K562 (cell line): ENCODE measurements around the gene DCLK1. TPM values are rescaled to one million over a fixed set of nuclear protein-coding genes. Genes with fewer than 3 reads are reported as not detected.

Experiments
- ATAC-seq: fragments of 200-7000 bp; cut with Tn5 transposase; 3 replicates; pipeline ENCODE4 v1.9.1; 2020; ENCODE audit warnings: moderate library complexity
- BruUV-seq: library from RNA; stranded (reverse); fragments of 400-500 nt; replicated peaks from 2 replicates; lab custom pipeline; 2021; lab: Mats Ljungman, UMichigan
- CTCF ChIA-PET: fragments of 300-600 bp; formaldehyde crosslinking; extraction: SDS; loops from one replicate; lab custom pipeline; 2021; ENCODE audit warnings: low intra/inter-chr PET ratio; lab: Yijun Ruan, JAX
- POLR2A ChIA-PET: fragments of 300-600, 350-650 bp; sonication (Branson Sonifier 250); formaldehyde crosslinking; extraction: SDS; loops from one replicate; lab custom pipeline; 2021; ENCODE audit warnings: antibody characterized with exemption, inconsistent platforms; lab: Yijun Ruan, JAX
- DNase-seq, 4 experiments: peaks; one replicate each; pipeline versions ENCODE4 v3.0.0 to v3.0.0-alpha.2; 2011 to 2018; ENCODE audit warnings: low spot score in 3 of 4, mixed read lengths in 3 of 4; ENCODE audit errors: extremely low read depth in 1 of 4
- FAIRE-seq: peaks from 2 replicates; lab custom pipeline; 2011; peaks lifted over from hg19 to GRCh38; lab: Jason Lieb, UNC
- H2AFZ ChIP-seq: 2 replicates; pipeline ENCODE4 v1.6.0; 2011; ENCODE audit warnings: low read depth, low read length, control low read depth, inconsistent platforms
- H3K27ac ChIP-seq: fragments of 200-600 bp; 3 replicates; pipeline ENCODE4 v1.8.0; 2011; ENCODE audit warnings: low read depth, mild to moderate bottlenecking, control low read depth, inconsistent platforms, low read length, moderate library complexity, mixed read lengths; ENCODE audit errors: extremely low read depth
- H3K27me3 ChIP-seq, 2 experiments: fragments of 300-600 bp in 1 of 2; 2 replicates in 1 of 2; 3 replicates in 1 of 2; pipeline versions ENCODE4 v1.6.0 to v1.8.0; 2011; ENCODE audit warnings: inconsistent platforms in 2 of 2, low read length in 2 of 2, mild to moderate bottlenecking in 1 of 2, mixed read lengths in 1 of 2, moderate library complexity in 1 of 2; ENCODE audit not compliant: control insufficient read depth in 2 of 2, insufficient read depth in 2 of 2
- H3K36me3 ChIP-seq: fragments of 300-600 bp; 3 replicates; pipeline ENCODE4 v1.8.0; 2011; ENCODE audit warnings: mild to moderate bottlenecking, low read length, inconsistent platforms; ENCODE audit not compliant: control insufficient read depth, insufficient read depth
- H3K4me1 ChIP-seq, 2 experiments: fragments of 200-600 bp in 1 of 2; replicated peaks in 1 of 2; 2 replicates in 1 of 2; 3 replicates in 1 of 2; pipeline versions ENCODE4 v1.5.1 to v1.8.0; 2011; ENCODE audit warnings: inconsistent platforms in 2 of 2, low read length in 2 of 2, mild to moderate bottlenecking in 1 of 2, mixed read lengths in 1 of 2, moderate library complexity in 1 of 2; ENCODE audit not compliant: control insufficient read depth in 2 of 2, insufficient read depth in 2 of 2
- H3K4me2 ChIP-seq: 2 replicates; pipeline ENCODE4 v1.6.1; 2011; ENCODE audit warnings: low read length, control low read depth, inconsistent platforms, mixed read lengths; ENCODE audit not compliant: insufficient read depth
- H3K4me3 ChIP-seq: fragments of 200-600 bp; sonication (generic), shearing (Covaris generic); 2 replicates; pipeline ENCODE4 v1.5.1; 2016; ENCODE audit warnings: control low read depth, inconsistent platforms
- H3K79me2 ChIP-seq: fragments of 200-600 bp; 3 replicates; pipeline ENCODE4 v1.8.0; 2011; ENCODE audit warnings: low read length, inconsistent platforms; ENCODE audit not compliant: control insufficient read depth, insufficient read depth
- H3K9ac ChIP-seq, 2 experiments: 2 replicates each; pipeline versions ENCODE4 v1.6.0 to v1.6.1; 2011; ENCODE audit warnings: low read depth in 2 of 2, low read length in 2 of 2, control low read depth in 1 of 2, inconsistent platforms in 1 of 2, mild to moderate bottlenecking in 1 of 2, mixed read lengths in 1 of 2; ENCODE audit not compliant: insufficient read depth in 1 of 2
- H3K9me1 ChIP-seq: one replicate; pipeline ENCODE4 v1.6.0; 2011; ENCODE audit warnings: inconsistent platforms, mild to moderate bottlenecking, low read length, moderate library complexity; ENCODE audit not compliant: control insufficient read depth, insufficient read depth
- H3K9me3 ChIP-seq: replicated peaks from 2 replicates; pipeline ENCODE4 v1.5.1; 2011; ENCODE audit warnings: low read depth, low read length, inconsistent platforms; ENCODE audit not compliant: control insufficient read depth, insufficient read depth
- H4K20me1 ChIP-seq: replicated peaks from 2 replicates; pipeline ENCODE4 v1.6.1; 2011; ENCODE audit warnings: low read length, inconsistent platforms, mixed read lengths; ENCODE audit not compliant: control insufficient read depth, insufficient read depth
- CREB3 ChIP-seq: fragments of 450-650 bp; conservative IDR thresholded peaks from 2 replicates; pipeline ENCODE4 v1.6.1; 2016; ENCODE audit warnings: missing genetic modification characterization, low read depth, mild to moderate bottlenecking, missing compliant biosample characterization, moderate library complexity
- CSDE1 ChIP-seq, 2 experiments: fragments of 450-650 bp; IDR thresholded peaks; 2 replicates each; pipeline ENCODE4 v1.6.1; 2016; ENCODE audit warnings: mild to moderate bottlenecking in 1 of 2
- E2F5 ChIP-seq: sonication (generic); formaldehyde crosslinking; IDR thresholded peaks from 2 replicates; pipeline ENCODE4 v1.8.0; 2022; ENCODE audit warnings: mild to moderate bottlenecking, missing genetic modification reagents
- PML ChIP-seq: IDR thresholded peaks from 2 replicates; pipeline ENCODE4 v1.6.1; 2012; ENCODE audit warnings: low read length, inconsistent platforms
- RAD51 ChIP-seq: fragments of 450-650 bp; IDR thresholded peaks from 2 replicates; pipeline ENCODE4 v1.7.1; 2016; ENCODE audit warnings: low read depth, mild to moderate bottlenecking, borderline replicate concordance
- RFX7 ChIP-seq: fragments of 250-450 bp; sonication (Bioruptor Pico); IDR thresholded peaks from 2 replicates; pipeline ENCODE4 v1.5.1; 2021; ENCODE audit warnings: mild to moderate bottlenecking
- SOX6 ChIP-seq: fragments of 450-650 bp; IDR thresholded peaks from 2 replicates; pipeline ENCODE4 v1.6.1; 2014; ENCODE audit warnings: mild to moderate bottlenecking
- ZC3H11A ChIP-seq: IDR thresholded peaks from 2 replicates; pipeline ENCODE4 v1.6.1; 2012; ENCODE audit warnings: low read depth, low read length, improper control_type of control experiment
- WGBS: fragments of 100-300 bp; shearing (Covaris generic); methylation state at CpG from one replicate; pipeline ENCODE4 v1.1.6; 2016; ENCODE audit warnings: low coverage, mixed read lengths; ENCODE audit not compliant: insufficient coverage; ENCODE audit errors: missing lambda C conversion rate; 5-methylcytosine and 5-hydroxymethylcytosine counted together
- in situ Hi-C: fragments of 300-500 bp; cut with MboI; formaldehyde crosslinking; loops from 4 replicates; pipeline ENCODE4 v1.15.0; 2018; ENCODE audit warnings: inconsistent platforms, mixed read lengths
- intact Hi-C: fragments of 100-400 bp; cut with micrococcal nuclease; formaldehyde crosslinking; loops from 2 replicates; pipeline ENCODE4 v1.14.2; 2022
- polyA plus RNA-seq, 8 experiments: library from polyadenylated mRNA; depleted of rRNA in 4 of 8; stranded (reverse) in 5 of 8; unstranded in 3 of 8; fragments of >200 nt; fragmentation: Nextera tagmentation in 2 of 8; fragmentation: Illumina TruSeq in 1 of 8; extraction: Ambion mirVana in 2 of 8; extraction: Trizol in 1 of 8; gene quantifications; 2 replicates each; pipeline versions ENCODE4 v1.2.1 to v1.2.3, GENCODE V29; 2011 to 2014; ENCODE audit warnings: inconsistent platforms in 1 of 8, missing spikeins in 1 of 8
- total RNA-seq, 7 experiments: library from RNA; depleted of rRNA in 6 of 7; stranded (reverse); fragments of >200 nt in 6 of 7; fragmentation: Illumina TruSeq in 2 of 7; extraction: Trizol in 2 of 7; gene quantifications; 2 replicates each; pipeline versions ENCODE4 v1.2.1 to v1.2.3, GENCODE V29; 2011 to 2021; ENCODE audit warnings: low replicate concordance in 1 of 7
- TF ChIP-seq, protein P1 (sequence below): fragments of 450-650 bp; IDR thresholded peaks from 2 replicates; pipeline ENCODE4 v1.6.1; 2018; ENCODE audit warnings: mild to moderate bottlenecking, low read depth; ENCODE audit not compliant: partially characterized antibody
- TF ChIP-seq, protein P2 (sequence below), 2 experiments: fragments of 450-650 bp; conservative IDR thresholded peaks; 2 replicates each; pipeline ENCODE4 v1.6.1; 2017; ENCODE audit warnings: mild to moderate bottlenecking in 2 of 2, moderate library complexity in 2 of 2
- TF ChIP-seq, protein P3 (sequence below): fragments of 250-450 bp; sonication (Bioruptor Pico); IDR thresholded peaks from 2 replicates; pipeline ENCODE4 v1.8.0; 2022; ENCODE audit warnings: inconsistent platforms, mild to moderate bottlenecking, moderate library complexity, borderline replicate concordance

The DCLK1 gene
- total and polyA plus RNA-seq, 9 of the 15 experiments (the other 6 are each of a cell fraction or from before 2014, with no cell fraction given), result 0.07 TPM; not detected in 8

DNA sequence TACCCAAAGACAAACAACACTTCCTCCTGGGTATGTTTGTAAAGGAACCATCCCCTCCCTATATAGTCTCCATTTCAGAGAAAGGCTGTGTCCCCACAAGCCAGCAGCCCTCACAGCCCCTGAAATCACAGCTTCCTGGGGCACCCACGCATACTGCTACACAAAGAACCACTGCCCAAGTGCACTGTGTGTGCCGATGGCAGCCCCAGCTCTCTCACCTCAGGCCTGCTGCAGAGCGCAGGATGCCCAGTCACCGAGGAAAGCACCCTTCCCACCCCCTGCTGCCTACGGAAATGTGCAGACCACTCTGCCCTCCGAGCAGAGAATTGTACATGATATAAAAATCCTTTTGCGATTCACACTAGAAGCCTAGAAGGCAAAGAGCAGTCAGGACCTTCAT is 43.7 kb upstream of the DCLK1 start (continued):
- TF ChIP-seq PML, result no peak
- TF ChIP-seq RAD51, result no peak
- TF ChIP-seq CREB3 (tag), result no peak

- no peaks in the 10 kb centered on the region for H4K20me1 ChIP-seq
- DNase-seq, result no peak
- 36% methylated on average over 3 of the region's 4 CpGs for WGBS
- no peak overlapping the region for H3K9ac ChIP-seq
- TF ChIP-seq ZC3H11A, result no peak
- TF ChIP-seq RFX7 (CRISPR knock-in tag), result no peak
- TF ChIP-seq, protein P1, sequence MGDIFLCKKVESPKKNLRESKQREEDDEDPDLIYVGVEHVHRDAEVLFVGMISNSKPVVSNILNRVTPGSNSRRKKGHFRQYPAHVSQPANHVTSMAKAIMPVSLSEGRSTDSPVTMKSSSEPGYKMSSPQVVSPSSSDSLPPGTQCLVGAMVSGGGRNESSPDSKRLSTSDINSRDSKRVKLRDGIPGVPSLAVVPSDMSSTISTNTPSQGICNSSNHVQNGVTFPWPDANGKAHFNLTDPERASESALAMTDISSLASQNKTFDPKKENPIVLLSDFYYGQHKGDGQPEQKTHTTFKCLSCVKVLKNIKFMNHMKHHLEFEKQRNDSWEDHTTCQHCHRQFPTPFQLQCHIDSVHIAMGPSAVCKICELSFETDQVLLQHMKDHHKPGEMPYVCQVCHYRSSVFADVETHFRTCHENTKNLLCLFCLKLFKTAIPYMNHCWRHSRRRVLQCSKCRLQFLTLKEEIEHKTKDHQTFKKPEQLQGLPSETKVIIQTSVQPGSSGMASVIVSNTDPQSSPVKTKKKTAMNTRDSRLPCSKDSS, result no peak
- no peak for TF ChIP-seq E2F5 (CRISPR knock-in tag)
- TF ChIP-seq, protein P2, sequence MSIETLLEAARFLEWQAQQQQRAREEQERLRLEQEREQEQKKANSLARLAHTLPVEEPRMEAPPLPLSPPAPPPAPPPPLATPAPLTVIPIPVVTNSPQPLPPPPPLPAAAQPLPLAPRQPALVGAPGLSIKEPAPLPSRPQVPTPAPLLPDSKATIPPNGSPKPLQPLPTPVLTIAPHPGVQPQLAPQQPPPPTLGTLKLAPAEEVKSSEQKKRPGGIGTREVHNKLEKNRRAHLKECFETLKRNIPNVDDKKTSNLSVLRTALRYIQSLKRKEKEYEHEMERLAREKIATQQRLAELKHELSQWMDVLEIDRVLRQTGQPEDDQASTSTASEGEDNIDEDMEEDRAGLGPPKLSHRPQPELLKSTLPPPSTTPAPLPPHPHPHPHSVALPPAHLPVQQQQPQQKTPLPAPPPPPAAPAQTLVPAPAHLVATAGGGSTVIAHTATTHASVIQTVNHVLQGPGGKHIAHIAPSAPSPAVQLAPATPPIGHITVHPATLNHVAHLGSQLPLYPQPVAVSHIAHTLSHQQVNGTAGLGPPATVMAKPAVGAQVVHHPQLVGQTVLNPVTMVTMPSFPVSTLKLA (conservative IDR thresholded peaks at IDR 0.05), result no peak
- TF ChIP-seq, protein P3, sequence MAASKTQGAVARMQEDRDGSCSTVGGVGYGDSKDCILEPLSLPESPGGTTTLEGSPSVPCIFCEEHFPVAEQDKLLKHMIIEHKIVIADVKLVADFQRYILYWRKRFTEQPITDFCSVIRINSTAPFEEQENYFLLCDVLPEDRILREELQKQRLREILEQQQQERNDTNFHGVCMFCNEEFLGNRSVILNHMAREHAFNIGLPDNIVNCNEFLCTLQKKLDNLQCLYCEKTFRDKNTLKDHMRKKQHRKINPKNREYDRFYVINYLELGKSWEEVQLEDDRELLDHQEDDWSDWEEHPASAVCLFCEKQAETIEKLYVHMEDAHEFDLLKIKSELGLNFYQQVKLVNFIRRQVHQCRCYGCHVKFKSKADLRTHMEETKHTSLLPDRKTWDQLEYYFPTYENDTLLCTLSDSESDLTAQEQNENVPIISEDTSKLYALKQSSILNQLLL, result no peak
- no peak for TF ChIP-seq SOX6
- no peak for TF ChIP-seq CSDE1 (IDR thresholded peaks at IDR 0.05)
- TF ChIP-seq, all 486 proteins: peak for 0
- FAIRE-seq (no peak), ATAC-seq (no peak)
- H3K4me3 ChIP-seq, result no peak overlapping the region
- intact Hi-C loops, result no loop called here
- H3K27me3 ChIP-seq, result no peaks in the 10 kb centered on the region
- no TSS peak for BruUV-seq
- peaks cover 2% of the 10 kb centered on the region for H3K9me1 ChIP-seq
- H3K4me1 ChIP-seq, result no peaks in the 10 kb centered on the region
- H3K9me3 ChIP-seq, result no peaks in the 10 kb centered on the region
- H2AFZ ChIP-seq, result no peak overlapping the region
- in situ Hi-C loops, result no loop called here
- ChIA-PET CTCF (no interaction called here), POLR2A (interaction anchor here (0.6 kb wide), 1 partner anchor 10 kb away, joined by 3 read pairs; no protein-coding TSS in a partner anchor)
- no peak overlapping the region for H3K4me2 ChIP-seq
- H3K36me3 ChIP-seq, result peaks cover 4% of the 10 kb centered on the region; the same call in 2 of the 3 replicates
- H3K27ac ChIP-seq, result no peak overlapping the region
- H3K79me2 ChIP-seq, result no peaks in the 10 kb centered on the region
Observed at GRCh38 chr13:36173571-36174322, 42.6 kb upstream of the DCLK1 start.
